Measurements from ENCODE around the gene NEK1.
"Not testable (repeated sequence)": the region's sequence is repeated elsewhere in the genome, so short reads cannot be mapped to it uniquely, and the experiment has no call there.

NEK1 gene

GRCh38 chr4:169440446-169440845 is 171.9 kb downstream of the NEK1 start:
- H3K9me3 Mint-ChIP-seq = peaks cover 16% of the 10 kb centered on the region
- H3K36me3 Mint-ChIP-seq = peaks cover 41% of the 10 kb centered on the region
- H3K27ac Mint-ChIP-seq = no peak overlapping the region
- H3K27me3 Mint-ChIP-seq = no peaks in the 10 kb centered on the region
- no peak overlapping the region for H3K4me3 Mint-ChIP-seq
- H3K4me1 Mint-ChIP-seq = peaks cover 4% of the 10 kb centered on the region

- Mint-ChIP-seq H3K4me3 (no peak overlapping the region), H3K27me3 (no peaks in the 10 kb centered on the region), H3K27ac (no peak overlapping the region), H3K36me3 (peaks cover 34% of the 10 kb centered on the region), H3K9me3 (peaks cover 10% of the 10 kb centered on the region), H3K4me1 (peaks cover 4% of the 10 kb centered on the region)
Observed at GRCh38 chr4:169439244-169439643, 173.1 kb downstream of the NEK1 start.

GRCh38 chr4:169438057-169438480 is 174.3 kb downstream of the NEK1 start:
- no peak overlapping the region for H3K4me3 Mint-ChIP-seq
- no peak overlapping the region for H3K27ac Mint-ChIP-seq
- no peaks in the 10 kb centered on the region for H3K9me3 Mint-ChIP-seq
- peaks cover 25% of the 10 kb centered on the region for H3K36me3 Mint-ChIP-seq
- no peaks in the 10 kb centered on the region for H3K27me3 Mint-ChIP-seq
- peaks cover 4% of the 10 kb centered on the region for H3K4me1 Mint-ChIP-seq

- Mint-ChIP-seq H3K27ac (no peak overlapping the region), H3K9me3 (no peaks in the 10 kb centered on the region), H3K36me3 (peaks cover 23% of the 10 kb centered on the region), H3K4me1 (peaks cover 4% of the 10 kb centered on the region), H3K4me3 (no peak overlapping the region), H3K27me3 (no peaks in the 10 kb centered on the region)
Observed at GRCh38 chr4:169437299-169438047, 174.9 kb downstream of the NEK1 start.

- no peaks in the 10 kb centered on the region for H3K4me1 Mint-ChIP-seq
- H3K9me3 Mint-ChIP-seq = no peaks in the 10 kb centered on the region
- H3K27ac Mint-ChIP-seq = no peak overlapping the region
- no peak overlapping the region for H3K4me3 Mint-ChIP-seq
- H3K27me3 Mint-ChIP-seq = no peaks in the 10 kb centered on the region
- H3K36me3 Mint-ChIP-seq = peaks cover 20% of the 10 kb centered on the region
Observed at GRCh38 chr4:169436734-169437133, 175.6 kb downstream of the NEK1 start.

GRCh38 chr4:169428376-169428775 is 184.0 kb downstream of the NEK1 start:
- peaks cover 16% of the 10 kb centered on the region for H3K36me3 Mint-ChIP-seq
- no peaks in the 10 kb centered on the region for H3K4me1 Mint-ChIP-seq
- H3K27me3 Mint-ChIP-seq = no peaks in the 10 kb centered on the region
- H3K4me3 Mint-ChIP-seq = no peak overlapping the region
- no peak overlapping the region for H3K27ac Mint-ChIP-seq
- H3K9me3 Mint-ChIP-seq = no peaks in the 10 kb centered on the region

- not testable (repeated sequence) for H3K27me3 Mint-ChIP-seq, H3K27ac Mint-ChIP-seq, H3K4me1 Mint-ChIP-seq, H3K4me3 Mint-ChIP-seq, H3K9me3 Mint-ChIP-seq
- peaks cover 16% of the 10 kb centered on the region for H3K36me3 Mint-ChIP-seq
Observed at GRCh38 chr4:169427727-169428126, 184.7 kb downstream of the NEK1 start.

GRCh38 chr4:169420291-169420690 is 192.1 kb downstream of the NEK1 start:
- Mint-ChIP-seq H3K9me3 (no peaks in the 10 kb centered on the region), H3K27me3 (no peaks in the 10 kb centered on the region), H3K27ac (no peak overlapping the region), H3K36me3 (peaks cover 35% of the 10 kb centered on the region), H3K4me1 (peaks cover 6% of the 10 kb centered on the region), H3K4me3 (no peak overlapping the region)

- Mint-ChIP-seq H3K9me3 (no peaks in the 10 kb centered on the region), H3K27ac (no peak overlapping the region), H3K27me3 (no peaks in the 10 kb centered on the region), H3K4me1 (peaks cover 6% of the 10 kb centered on the region), H3K36me3 (peaks cover 28% of the 10 kb centered on the region), H3K4me3 (no peak overlapping the region)
Observed at GRCh38 chr4:169418846-169419245, 193.5 kb downstream of the NEK1 start.

GRCh38 chr4:169417629-169418282 is 194.6 kb downstream of the NEK1 start:
- Mint-ChIP-seq H3K27me3 (no peaks in the 10 kb centered on the region), H3K4me3 (no peak overlapping the region), H3K27ac (no peak overlapping the region), H3K36me3 (peaks cover 26% of the 10 kb centered on the region), H3K4me1 (peaks cover 7% of the 10 kb centered on the region), H3K9me3 (no peaks in the 10 kb centered on the region)

GRCh38 chr4:169416997-169417396 is 195.4 kb downstream of the NEK1 start:
- Mint-ChIP-seq H3K27me3 (no peaks in the 10 kb centered on the region), H3K27ac (no peak overlapping the region), H3K36me3 (peaks cover 21% of the 10 kb centered on the region), H3K4me3 (no peak overlapping the region), H3K4me1 (peaks cover 15% of the 10 kb centered on the region), H3K9me3 (no peaks in the 10 kb centered on the region)

- no peaks in the 10 kb centered on the region for H3K9me3 Mint-ChIP-seq
- H3K27ac Mint-ChIP-seq = no peak overlapping the region
- peaks cover 19% of the 10 kb centered on the region for H3K4me1 Mint-ChIP-seq
- peaks cover 16% of the 10 kb centered on the region for H3K36me3 Mint-ChIP-seq
- no peaks in the 10 kb centered on the region for H3K27me3 Mint-ChIP-seq
- H3K4me3 Mint-ChIP-seq = no peak overlapping the region
Observed at GRCh38 chr4:169416461-169416860, 195.9 kb downstream of the NEK1 start.

- Mint-ChIP-seq H3K36me3 (peaks cover 12% of the 10 kb centered on the region), H3K4me1 (peaks cover 35% of the 10 kb centered on the region), H3K27ac (no peak overlapping the region), H3K27me3 (no peaks in the 10 kb centered on the region), H3K4me3 (no peak overlapping the region), H3K9me3 (no peaks in the 10 kb centered on the region)
Observed at GRCh38 chr4:169414913-169415312, 197.5 kb downstream of the NEK1 start.

GRCh38 chr4:169412046-169412445 is 200.3 kb downstream of the NEK1 start:
- no peaks in the 10 kb centered on the region for H3K27me3 Mint-ChIP-seq
- H3K9me3 Mint-ChIP-seq = no peaks in the 10 kb centered on the region
- no peak overlapping the region for H3K27ac Mint-ChIP-seq
- peaks cover 41% of the 10 kb centered on the region for H3K4me1 Mint-ChIP-seq
- peaks cover 2% of the 10 kb centered on the region for H3K36me3 Mint-ChIP-seq
- no peak overlapping the region for H3K4me3 Mint-ChIP-seq

GRCh38 chr4:169410839-169411770 is 201.3 kb downstream of the NEK1 start:
- H3K27ac Mint-ChIP-seq = peak overlapping the region; percentile 53
- peak overlapping the region; percentile 42 for H3K4me3 Mint-ChIP-seq
- H3K36me3 Mint-ChIP-seq = no peaks in the 10 kb centered on the region
- H3K27me3 Mint-ChIP-seq = no peaks in the 10 kb centered on the region
- peaks cover 39% of the 10 kb centered on the region for H3K4me1 Mint-ChIP-seq
- no peaks in the 10 kb centered on the region for H3K9me3 Mint-ChIP-seq
